GM20000 (cell line): ENCODE measurements around the gene CYP1B1.
A peak's percentile ranks its signal among the peaks of the same experiment; 100 is the strongest.

Experiments
- DNase-seq: peaks from one replicate; pipeline ENCODE4 v3.0.0; 2012; ENCODE audit warnings: low spot score
- TF ChIP-seq, protein P1 (sequence below): IDR thresholded peaks from 2 replicates; pipeline ENCODE4 v1.5.1; 2012; ENCODE audit warnings: mild to moderate bottlenecking, control low read depth; ENCODE audit errors: extremely low read depth, missing control alignments

The CYP1B1 gene

DNA sequence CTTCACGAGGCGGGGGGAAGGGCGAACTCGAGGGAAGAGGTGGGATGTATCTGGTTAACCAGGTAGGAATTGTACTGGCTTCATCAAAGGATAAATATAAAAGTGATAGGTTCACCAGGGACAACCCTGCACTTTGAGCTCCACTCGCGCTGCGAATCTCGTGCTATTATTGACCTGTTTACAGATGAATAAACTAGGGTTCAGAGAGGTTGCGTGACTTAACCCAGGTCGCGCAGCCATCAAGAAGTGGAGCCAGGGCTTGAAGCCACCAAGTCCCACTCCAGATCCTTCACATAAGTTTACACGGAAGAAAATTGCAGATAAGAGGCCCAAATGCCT, 1.4 kb upstream of the CYP1B1 start:
- DNase-seq: no peak
- TF ChIP-seq, protein P1, sequence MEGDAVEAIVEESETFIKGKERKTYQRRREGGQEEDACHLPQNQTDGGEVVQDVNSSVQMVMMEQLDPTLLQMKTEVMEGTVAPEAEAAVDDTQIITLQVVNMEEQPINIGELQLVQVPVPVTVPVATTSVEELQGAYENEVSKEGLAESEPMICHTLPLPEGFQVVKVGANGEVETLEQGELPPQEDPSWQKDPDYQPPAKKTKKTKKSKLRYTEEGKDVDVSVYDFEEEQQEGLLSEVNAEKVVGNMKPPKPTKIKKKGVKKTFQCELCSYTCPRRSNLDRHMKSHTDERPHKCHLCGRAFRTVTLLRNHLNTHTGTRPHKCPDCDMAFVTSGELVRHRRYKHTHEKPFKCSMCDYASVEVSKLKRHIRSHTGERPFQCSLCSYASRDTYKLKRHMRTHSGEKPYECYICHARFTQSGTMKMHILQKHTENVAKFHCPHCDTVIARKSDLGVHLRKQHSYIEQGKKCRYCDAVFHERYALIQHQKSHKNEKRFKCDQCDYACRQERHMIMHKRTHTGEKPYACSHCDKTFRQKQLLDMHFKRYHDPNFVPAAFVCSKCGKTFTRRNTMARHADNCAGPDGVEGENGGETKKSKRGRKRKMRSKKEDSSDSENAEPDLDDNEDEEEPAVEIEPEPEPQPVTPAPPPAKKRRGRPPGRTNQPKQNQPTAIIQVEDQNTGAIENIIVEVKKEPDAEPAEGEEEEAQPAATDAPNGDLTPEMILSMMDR: no peak

DNA sequence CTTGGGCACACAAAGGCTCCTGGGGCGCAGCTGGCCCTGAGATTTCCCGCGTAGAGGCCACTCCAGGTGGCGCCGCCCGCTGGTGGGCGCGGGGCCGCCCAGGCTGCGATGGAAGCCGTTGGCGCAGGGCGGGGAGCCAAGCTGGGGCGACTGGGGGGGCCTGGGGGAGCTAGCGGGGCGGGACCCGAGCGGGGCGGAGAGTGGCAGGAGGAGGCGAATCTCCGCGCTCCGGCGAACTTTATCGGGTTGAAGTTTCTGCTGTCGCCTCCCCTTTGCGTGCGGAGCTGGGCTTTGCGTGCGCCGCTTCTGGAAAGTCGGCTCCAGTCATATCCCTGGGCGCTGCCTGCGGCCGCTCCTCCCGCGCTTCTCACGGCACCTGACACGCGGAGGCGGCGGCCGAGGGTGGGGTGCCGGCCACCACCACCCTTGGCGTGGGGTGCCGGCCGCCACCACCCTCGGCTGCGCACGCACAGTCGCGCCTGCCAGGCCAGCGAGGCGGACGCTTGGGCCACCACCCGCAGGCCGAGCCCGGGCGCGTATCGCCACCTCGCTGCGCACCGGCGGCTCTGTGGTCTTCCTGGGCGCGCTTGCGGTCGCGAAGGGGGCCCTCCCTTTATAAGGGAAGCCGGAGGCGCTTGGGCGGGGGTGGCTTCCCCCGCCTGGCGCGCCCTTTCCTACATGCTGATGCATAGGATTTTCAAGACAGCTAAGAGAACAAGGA, 919 bp upstream of the CYP1B1 start:
- peak; percentile 89 for DNase-seq
- TF ChIP-seq, protein P1: no peak

DNA sequence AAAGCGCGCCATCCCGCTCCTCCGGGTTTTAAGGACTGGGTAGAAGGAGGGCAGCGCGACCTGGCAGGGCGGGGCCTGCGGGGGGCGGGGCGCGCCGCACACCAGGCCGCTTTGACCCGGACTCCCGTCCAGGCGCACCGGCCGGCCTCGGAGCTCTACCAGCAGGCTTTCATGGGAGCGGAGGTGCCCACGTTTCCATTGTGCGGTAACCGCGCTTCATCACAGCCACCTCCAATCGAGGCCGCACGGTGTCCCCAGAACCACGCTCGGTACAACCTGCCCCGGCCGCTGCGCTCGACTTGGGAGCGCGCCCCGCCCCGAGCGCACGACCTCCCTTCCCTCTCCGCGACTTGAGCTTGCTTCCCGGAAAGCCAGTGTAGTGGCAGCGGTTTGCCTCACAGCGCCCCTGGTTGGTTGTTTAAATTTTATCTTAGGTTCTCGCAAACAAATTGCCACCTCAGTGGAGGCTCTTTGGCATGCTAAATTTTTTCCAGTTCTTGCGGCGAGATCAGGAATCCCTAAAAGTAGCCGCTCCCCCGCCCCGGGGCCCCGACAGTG, 280 bp upstream of the CYP1B1 start:
- TF ChIP-seq, protein P1: no peak

DNA sequence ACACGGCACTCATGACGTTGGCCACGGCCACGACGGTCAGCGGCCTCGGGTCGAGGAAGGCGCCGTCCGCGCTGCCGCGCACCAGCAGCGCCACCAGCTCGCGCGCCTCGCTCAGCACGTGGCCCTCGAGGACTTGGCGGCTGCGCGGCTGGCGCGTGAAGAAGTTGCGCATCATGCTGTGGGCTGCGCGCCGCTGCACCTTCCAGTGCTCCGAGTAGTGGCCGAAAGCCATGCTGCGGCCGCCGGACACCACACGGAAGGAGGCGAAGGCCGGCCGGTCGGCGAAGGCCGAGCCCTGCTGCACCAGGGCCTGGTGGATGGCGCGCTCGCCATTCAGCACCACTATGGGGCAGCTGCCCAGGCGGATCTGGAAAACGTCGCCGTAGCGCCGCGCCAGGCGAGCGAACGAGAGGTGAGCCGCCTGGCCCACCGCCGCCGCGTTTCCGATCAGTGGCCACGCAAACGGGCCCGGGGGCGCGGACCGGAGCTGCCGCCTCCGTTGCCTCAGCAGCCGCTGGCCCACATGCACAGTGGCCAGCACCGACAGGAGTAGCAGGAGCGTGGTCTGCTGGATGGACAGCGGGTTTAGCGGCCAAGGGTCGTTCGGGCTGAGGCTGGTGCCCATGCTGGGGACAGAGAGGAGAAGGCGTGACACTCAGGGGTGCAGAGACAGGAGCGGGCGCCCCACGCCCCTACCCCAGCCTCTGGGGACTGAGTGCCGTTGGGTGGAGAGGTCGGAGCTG, 1.0 kb downstream of the CYP1B1 start:
- TF ChIP-seq, protein P1: no peak
- DNase-seq: peak; percentile 31

More for the DNA sequence above, 280 bp upstream of the CYP1B1 start:
- DNase-seq: peak; percentile 84

DNA sequence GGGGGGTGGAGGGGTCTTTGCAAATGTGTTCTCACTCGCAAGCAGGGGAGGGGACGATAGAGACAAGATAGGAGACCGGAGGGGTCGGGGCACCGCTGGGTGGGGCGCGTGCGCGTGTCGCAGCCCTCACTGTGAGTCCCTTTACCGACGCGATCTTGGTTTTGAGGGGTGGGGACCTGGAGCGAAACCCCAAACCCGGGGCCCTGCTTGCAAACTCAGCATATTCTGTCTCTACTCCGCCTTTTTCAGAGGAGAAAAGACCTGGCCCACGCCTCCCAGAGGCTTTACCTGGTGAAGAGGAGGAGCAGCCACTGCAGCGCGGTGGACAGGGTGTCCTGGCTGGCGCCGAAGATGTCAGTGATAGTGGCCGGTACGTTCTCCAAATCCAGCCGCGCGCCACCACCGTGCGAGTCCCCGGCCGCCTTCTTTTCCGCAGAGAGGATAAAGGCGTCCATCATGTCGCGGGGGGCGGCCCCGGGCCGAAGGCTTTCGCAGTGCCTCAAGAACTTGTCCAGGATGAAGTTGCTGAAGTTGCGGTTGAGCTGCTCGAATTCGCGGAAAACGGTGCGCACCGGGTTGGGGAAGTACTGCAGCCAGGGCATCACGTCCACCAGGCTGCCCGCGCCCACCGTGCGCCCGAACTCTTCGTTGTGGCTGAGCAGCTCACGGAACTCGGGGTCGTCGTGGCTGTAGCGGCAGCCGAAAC, 1.7 kb downstream of the CYP1B1 start:
- DNase-seq: peak; percentile 26
- TF ChIP-seq, protein P1: no peak

DNA sequence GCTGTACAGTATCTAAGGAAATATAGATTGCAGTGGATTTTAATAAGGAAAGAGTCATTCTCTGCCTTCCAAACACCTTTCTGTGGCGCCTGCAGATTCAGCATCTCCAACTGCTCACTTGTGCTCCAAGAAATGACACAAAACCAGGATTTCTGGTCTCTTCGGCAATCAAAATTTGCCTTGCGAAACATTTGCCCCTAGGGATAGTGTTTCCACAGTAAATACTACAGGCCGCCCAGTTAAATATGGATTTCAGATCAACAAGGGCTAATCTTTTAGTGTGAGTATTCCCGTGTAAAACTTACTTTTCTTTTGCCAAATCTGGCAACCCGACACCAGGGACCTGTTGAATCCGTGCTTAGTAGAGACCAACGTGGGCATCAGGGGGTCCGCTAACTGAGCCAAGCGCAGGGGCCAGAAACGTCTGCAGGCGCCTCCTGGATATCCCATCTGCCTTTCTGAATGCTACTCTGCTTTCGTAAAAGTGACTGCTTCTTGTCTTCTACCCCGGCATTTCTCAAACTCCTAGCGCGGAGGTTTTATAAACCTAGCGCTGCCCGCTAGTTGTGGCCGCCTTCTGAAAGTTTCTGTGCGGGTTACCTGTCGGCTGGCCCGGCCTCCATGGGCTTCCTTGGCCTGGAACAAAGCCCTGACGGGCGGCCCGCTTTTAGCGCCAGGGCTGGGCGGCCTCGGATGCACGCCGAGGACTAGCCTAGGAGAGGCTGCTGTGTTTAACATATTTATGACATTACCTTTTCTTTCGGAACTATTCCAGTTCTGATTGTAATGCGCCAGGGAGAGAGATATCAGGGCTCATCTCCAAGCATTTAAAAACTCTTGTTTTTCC, 2.5 kb downstream of the CYP1B1 start:
- TF ChIP-seq, protein P1: no peak
- peak; percentile 18 for DNase-seq
